Thyroid gland (tissue), 4 donors: ENCODE results near the gene HLA-F. TPM values are rescaled to one million over a fixed set of nuclear protein-coding genes. Genes with fewer than 3 reads are reported as not detected.

Experiments
- DNase-seq, 2 donors: peaks; one replicate each; pipeline ENCODE4 v3.0.0-alpha.2; 2019
- H3K27ac ChIP-seq, 3 donors: fragments of 200-600 bp; sonication (generic); 1 replicate in 2 of 3; 2 replicates in 1 of 3; pipeline ENCODE4 v1.5.1; 2016 to 2019; ENCODE audit warnings: mild to moderate bottlenecking in 1 of 3, moderate library complexity in 1 of 3
- H3K27me3 ChIP-seq: fragments of 200-600 bp; sonication (generic); one replicate; pipeline ENCODE4 v1.5.1; 2019
- H3K36me3 ChIP-seq, 2 donors: fragments of 200-600 bp; sonication (generic); one replicate each; pipeline ENCODE4 v1.5.1; 2016 to 2019
- H3K4me1 ChIP-seq, 2 donors: fragments of 200-600 bp; sonication (generic); one replicate each; pipeline ENCODE4 v1.5.1; 2017 to 2019
- H3K4me3 ChIP-seq, 3 donors: fragments of 200-600 bp; sonication (generic); replicated peaks in 1 of 3; 1 replicate in 2 of 3; 2 replicates in 1 of 3; pipeline ENCODE4 v1.5.1; 2016; ENCODE audit warnings: mild to moderate bottlenecking in 1 of 3
- H3K9me3 ChIP-seq: fragments of 200-600 bp; sonication (generic); one replicate; pipeline ENCODE4 v1.5.1; 2017
- CTCF ChIP-seq, 6 experiments: fragments of 200-600 bp in 3 of 6; fragments of 450-650 bp in 3 of 6; sonication (generic) in 3 of 6; IDR thresholded peaks; one replicate each; pipeline ENCODE4 v1.5.1; 2016 to 2019; ENCODE audit warnings: antibody characterized with exemption in 6 of 6, mild to moderate bottlenecking in 2 of 6, inconsistent platforms in 1 of 6, moderate library complexity in 1 of 6
- POLR2A ChIP-seq, 2 donors: fragments of 450-650 bp; IDR thresholded peaks; one replicate each; pipeline ENCODE4 v1.6.1; 2017; ENCODE audit warnings: antibody characterized with exemption in 2 of 2, mild to moderate bottlenecking in 2 of 2, moderate library complexity in 1 of 2
- WGBS, 2 donors: methylation state at CpG; one replicate each; pipeline ENCODE4 v1.1.5; 2017; 5-methylcytosine and 5-hydroxymethylcytosine counted together
- intact Hi-C: fragments of 100-400 bp; cut with DNase I; formaldehyde crosslinking; loops from one replicate; pipeline ENCODE4 v1.15.1; 2023
- total RNA-seq, 4 donors: library from RNA; depleted of rRNA; stranded (reverse); fragments of >200 nt; gene quantifications; one replicate each; pipeline ENCODE4 v1.2.3, GENCODE V29; 2016

HLA-F gene
- total RNA-seq, 4 donors from 2014 or later = 33.9 to 81.3 (median 44.6) TPM

- H3K27me3 ChIP-seq = no peaks in the 10 kb centered on the region
- H3K9me3 ChIP-seq = no peaks in the 10 kb centered on the region
- 87 to 89% methylated on average over 13 of the region's 13 CpGs for WGBS, 2 donors
- no peaks in the 10 kb centered on the region for H3K4me1 ChIP-seq
- no peak overlapping the region for H3K27ac ChIP-seq
- TF ChIP-seq CTCF (IDR thresholded peaks at IDR 0.05) (no peak), POLR2A (IDR thresholded peaks at IDR 0.05) (no peak)
- intact Hi-C loops = no loop called here
- no peak overlapping the region for H3K4me3 ChIP-seq
- DNase-seq = no peak
- H3K36me3 ChIP-seq = no peaks in the 10 kb centered on the region
Observed at GRCh38 chr6:29679962-29680361, 43.3 kb upstream of the HLA-F start.

GRCh38 chr6:29680416-29680815, 42.8 kb upstream of the HLA-F start:
- Histone ChIP-seq H3K9me3 (no peaks in the 10 kb centered on the region), H3K4me1 (no peaks in the 10 kb centered on the region), H3K27ac (no peak overlapping the region), H3K36me3 (no peaks in the 10 kb centered on the region), H3K4me3 (no peak overlapping the region), H3K27me3 (no peaks in the 10 kb centered on the region)
- intact Hi-C loops = no loop called here
- TF ChIP-seq CTCF (IDR thresholded peaks at IDR 0.05) (no peak), POLR2A (IDR thresholded peaks at IDR 0.05) (no peak)
- DNase-seq = no peak
- WGBS, 2 donors = 80% methylated on average over 24 of the region's 24 CpGs

- Histone ChIP-seq H3K4me1 (no peaks in the 10 kb centered on the region), H3K9me3 (no peaks in the 10 kb centered on the region), H3K36me3 (no peaks in the 10 kb centered on the region), H3K27me3 (no peaks in the 10 kb centered on the region), H3K4me3 (no peak within 1 kb of the TSS), H3K27ac (no peak within 1 kb of the TSS)
- TF ChIP-seq CTCF (IDR thresholded peaks at IDR 0.05) (no peak), POLR2A (IDR thresholded peaks at IDR 0.05) (no peak)
- whole genome bisulfite sequencing, 2 donors = 57 to 91% methylated on average over 28 of the region's 31 CpGs
- no peak for DNase-seq
- intact Hi-C loops = no loop called here
Observed at GRCh38 chr6:29680904-29681303, 42.3 kb upstream of the HLA-F start, which contains the start of gene ZFP57. Gene ZFP57 (minus strand): TSS chr6:29681152. CDS start chr6:29677003, 4,149 bp downstream.

GRCh38 chr6:29681811-29682210, 41.4 kb upstream of the HLA-F start:
- intact Hi-C loops = no loop called here
- H3K27me3 ChIP-seq = no peaks in the 10 kb centered on the region

More at GRCh38 chr6:29681811-29682210, 41.4 kb upstream of the HLA-F start:
- H3K27ac ChIP-seq = no peak overlapping the region
- no peak for DNase-seq
- H3K9me3 ChIP-seq = no peaks in the 10 kb centered on the region
- TF ChIP-seq CTCF (IDR thresholded peaks at IDR 0.05) = no peak
- no peak for TF ChIP-seq POLR2A (IDR thresholded peaks at IDR 0.05)
- WGBS, 2 donors = 82 to 90% methylated on average over 8 of the region's 8 CpGs
- no peak overlapping the region for H3K4me3 ChIP-seq
- no peaks in the 10 kb centered on the region for H3K36me3 ChIP-seq
- H3K4me1 ChIP-seq = no peaks in the 10 kb centered on the region
